Colonic mucosa (tissue), 4 donors: ENCODE results near the gene CRAMP1. TPM values are rescaled to one million over a fixed set of nuclear protein-coding genes. Genes with fewer than 3 reads are reported as not detected.

Experiments used
- DNase-seq: peaks from one replicate; pipeline ENCODE4 v3.0.0-alpha.2; 2020
- H3K27ac ChIP-seq: fragments of 200-600 bp; one replicate; pipeline ENCODE4 v1.8.0; 2021
- H3K27me3 ChIP-seq: fragments of 200-600 bp; one replicate; pipeline ENCODE4 v1.8.0; 2021
- H3K36me3 ChIP-seq: fragments of 200-600 bp; one replicate; pipeline ENCODE4 v1.8.0; 2021
- H3K4me1 ChIP-seq: fragments of 200-600 bp; one replicate; pipeline ENCODE4 v1.8.0; 2021; ENCODE audit warnings: mild to moderate bottlenecking
- H3K4me3 ChIP-seq: fragments of 200-600 bp; one replicate; pipeline ENCODE4 v1.8.0; 2021
- H3K9ac ChIP-seq, 2 donors: one replicate each; pipeline ENCODE4 v1.7.0; 2013; ENCODE audit warnings: control low read depth in 2 of 2, low read depth in 2 of 2, low read length in 2 of 2
- H3K9me3 ChIP-seq: fragments of 200-600 bp; one replicate; pipeline ENCODE4 v1.8.0; 2021
- intact Hi-C: fragments of 100-400 bp; cut with DNase I; formaldehyde crosslinking; loops from one replicate; pipeline ENCODE4 v1.14.1; 2022
- total RNA-seq, 2 donors: library from RNA; stranded (reverse); fragmentation: NEBNext Ultra II Directional in 1 of 2; extraction: Animal tissue kit (Norgen Biotek cat#: 25700) in 1 of 2; gene quantifications; one replicate each; pipeline ENCODE4 v1.2.1, GENCODE V29; 2021
- TF ChIP-seq, protein P1 (sequence below): fragments of 200-600 bp; IDR thresholded peaks from one replicate; pipeline ENCODE4 v1.8.0; 2022; ENCODE audit warnings: antibody characterized with exemption, mild to moderate bottlenecking
- donor health status: healthy.
- donor health status: DM: no; HTN: no; CAD: no.
- donor health status: DM: no; HTN: no; CAD: no.

CRAMP1 gene
- total RNA-seq, 2 donors from 2014 or later: 13.6 to 17.1 TPM

DNA sequence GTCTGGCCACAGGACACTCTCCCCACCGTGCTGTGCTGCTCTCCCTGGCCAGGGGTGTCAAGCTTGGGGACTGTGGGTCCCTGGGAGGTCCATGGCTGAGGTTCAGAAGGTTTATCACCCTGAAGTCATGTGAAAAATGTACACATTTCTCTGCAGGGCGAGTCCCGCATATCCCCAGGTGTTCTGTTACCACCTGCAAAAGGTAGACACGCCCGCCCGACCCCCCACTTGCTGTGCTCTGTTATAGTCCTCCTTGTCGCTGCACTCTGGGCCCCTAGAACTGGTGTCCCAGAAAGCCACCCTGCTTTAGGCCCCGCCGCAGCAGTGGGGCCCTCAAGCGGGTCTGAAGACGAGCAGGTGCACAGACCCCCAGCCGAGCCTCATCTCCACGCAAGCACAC is 77.7 kb downstream of the CRAMP1 start:
- intact Hi-C loops: no loop called here
- no peak for DNase-seq
- no peak overlapping the region for H3K27ac ChIP-seq
- H3K4me1 ChIP-seq: no peaks in the 10 kb centered on the region
- H3K36me3 ChIP-seq: peaks cover 8% of the 10 kb centered on the region
- H3K4me3 ChIP-seq: no peak overlapping the region
- no peaks in the 10 kb centered on the region for H3K9me3 ChIP-seq
- TF ChIP-seq, protein P1, sequence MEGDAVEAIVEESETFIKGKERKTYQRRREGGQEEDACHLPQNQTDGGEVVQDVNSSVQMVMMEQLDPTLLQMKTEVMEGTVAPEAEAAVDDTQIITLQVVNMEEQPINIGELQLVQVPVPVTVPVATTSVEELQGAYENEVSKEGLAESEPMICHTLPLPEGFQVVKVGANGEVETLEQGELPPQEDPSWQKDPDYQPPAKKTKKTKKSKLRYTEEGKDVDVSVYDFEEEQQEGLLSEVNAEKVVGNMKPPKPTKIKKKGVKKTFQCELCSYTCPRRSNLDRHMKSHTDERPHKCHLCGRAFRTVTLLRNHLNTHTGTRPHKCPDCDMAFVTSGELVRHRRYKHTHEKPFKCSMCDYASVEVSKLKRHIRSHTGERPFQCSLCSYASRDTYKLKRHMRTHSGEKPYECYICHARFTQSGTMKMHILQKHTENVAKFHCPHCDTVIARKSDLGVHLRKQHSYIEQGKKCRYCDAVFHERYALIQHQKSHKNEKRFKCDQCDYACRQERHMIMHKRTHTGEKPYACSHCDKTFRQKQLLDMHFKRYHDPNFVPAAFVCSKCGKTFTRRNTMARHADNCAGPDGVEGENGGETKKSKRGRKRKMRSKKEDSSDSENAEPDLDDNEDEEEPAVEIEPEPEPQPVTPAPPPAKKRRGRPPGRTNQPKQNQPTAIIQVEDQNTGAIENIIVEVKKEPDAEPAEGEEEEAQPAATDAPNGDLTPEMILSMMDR: no peak
- H3K9ac ChIP-seq: no peak overlapping the region
- H3K27me3 ChIP-seq: no peaks in the 10 kb centered on the region

DNA sequence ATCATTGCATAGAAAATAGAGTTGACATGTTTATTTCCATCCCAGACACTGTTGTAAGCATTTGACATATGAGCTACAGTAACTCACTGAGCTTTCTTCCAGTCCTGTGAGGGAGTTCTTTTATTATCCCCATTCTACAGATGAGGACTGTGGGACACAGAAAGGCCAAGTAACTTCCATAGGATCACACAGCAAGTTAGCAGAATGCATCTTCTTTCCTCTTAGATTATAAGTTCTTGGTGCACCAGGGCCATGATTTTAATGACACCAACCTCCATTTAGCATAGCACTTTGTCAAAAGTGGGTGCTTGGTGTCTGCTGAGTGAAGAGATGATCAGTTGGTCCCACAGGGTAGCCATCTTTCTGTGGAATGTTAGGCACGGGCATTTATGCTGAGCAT is 78.7 kb downstream of the CRAMP1 start:
- Histone ChIP-seq H3K9ac (no peak overlapping the region), H3K4me1 (no peaks in the 10 kb centered on the region), H3K27ac (no peak overlapping the region), H3K36me3 (peaks cover 8% of the 10 kb centered on the region), H3K27me3 (no peaks in the 10 kb centered on the region), H3K9me3 (no peaks in the 10 kb centered on the region), H3K4me3 (no peak overlapping the region)
- intact Hi-C loops: no loop called here
- TF ChIP-seq, protein P1: no peak
- DNase-seq: no peak

DNA sequence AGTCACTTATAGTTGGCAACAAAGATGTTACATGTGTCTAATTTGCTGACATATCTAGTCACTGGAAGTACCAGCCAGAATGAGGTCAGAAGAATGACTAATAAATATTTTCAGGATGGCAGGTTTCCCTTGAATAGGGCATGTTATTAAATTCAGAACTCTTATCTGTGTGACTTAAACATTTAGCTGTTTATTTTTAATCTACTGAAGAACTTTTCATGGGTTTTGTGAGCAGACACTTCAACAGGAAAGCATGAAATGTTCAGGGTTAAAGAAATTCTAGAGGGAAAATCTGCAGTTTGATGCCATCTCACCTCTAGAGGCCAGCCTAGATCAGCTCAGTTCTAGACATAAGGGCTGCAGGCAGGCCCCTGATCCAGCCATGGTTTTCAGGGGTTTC is 79.1 kb downstream of the CRAMP1 start:
- Histone ChIP-seq H3K27me3 (no peaks in the 10 kb centered on the region), H3K9ac (no peak overlapping the region), H3K4me1 (no peaks in the 10 kb centered on the region), H3K27ac (no peak overlapping the region), H3K4me3 (no peak overlapping the region), H3K36me3 (peaks cover 8% of the 10 kb centered on the region), H3K9me3 (no peaks in the 10 kb centered on the region)
- DNase-seq: no peak
- TF ChIP-seq, protein P1: no peak
- intact Hi-C loops: no loop called here

DNA sequence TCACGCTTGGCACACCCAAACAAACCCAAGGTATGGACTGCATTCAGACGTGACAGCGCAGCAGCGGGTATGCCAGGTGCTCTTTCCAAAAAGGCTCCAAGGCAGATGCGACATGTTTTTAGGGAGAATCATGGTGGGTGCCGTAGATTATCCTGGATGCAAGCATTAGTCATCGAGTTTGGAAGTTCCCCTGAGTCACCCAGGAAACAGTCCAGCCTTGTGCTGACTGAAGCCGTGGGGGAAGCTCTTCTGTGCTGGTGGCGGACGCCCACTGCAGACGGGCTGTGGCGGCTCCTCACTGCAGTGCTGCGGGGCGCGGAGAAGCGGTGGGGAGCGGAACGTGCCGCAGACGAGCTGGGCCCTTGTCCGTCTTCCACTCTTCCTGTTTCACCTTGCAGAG is 79.8 kb downstream of the CRAMP1 start:
- Histone ChIP-seq H3K9ac (no peak overlapping the region), H3K4me3 (no peak overlapping the region), H3K27ac (no peak overlapping the region), H3K9me3 (no peaks in the 10 kb centered on the region), H3K27me3 (no peaks in the 10 kb centered on the region), H3K36me3 (peaks cover 8% of the 10 kb centered on the region), H3K4me1 (no peaks in the 10 kb centered on the region)
- TF ChIP-seq, protein P1: no peak
- DNase-seq: no peak
- intact Hi-C loops: no loop called here

DNA sequence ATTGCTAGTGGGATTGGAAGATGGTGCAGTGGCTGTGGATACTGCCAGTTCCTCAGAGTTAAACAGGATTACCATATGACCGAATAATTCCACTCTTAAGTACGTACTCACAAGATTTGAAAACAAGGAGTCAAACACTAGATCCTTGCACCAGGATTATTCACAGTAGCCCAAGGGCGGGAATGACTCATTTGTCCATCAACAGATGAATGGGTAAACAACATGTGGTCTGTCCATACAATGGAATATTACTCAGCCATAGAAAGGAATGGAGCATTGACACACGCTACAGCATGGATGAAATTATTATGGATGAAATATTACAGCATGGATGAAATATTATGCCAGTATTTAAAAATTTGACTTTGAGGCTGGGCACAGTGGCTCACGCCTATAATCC is 84.7 kb downstream of the CRAMP1 start:
- H3K36me3 ChIP-seq: peaks cover 8% of the 10 kb centered on the region
- no peak overlapping the region for H3K9ac ChIP-seq
- H3K27ac ChIP-seq: no peak overlapping the region
- intact Hi-C loops: no loop called here
- no peak for DNase-seq
- H3K4me3 ChIP-seq: no peak overlapping the region
- no peaks in the 10 kb centered on the region for H3K4me1 ChIP-seq
- TF ChIP-seq, protein P1: no peak
- H3K9me3 ChIP-seq: no peaks in the 10 kb centered on the region
- H3K27me3 ChIP-seq: no peaks in the 10 kb centered on the region

DNA sequence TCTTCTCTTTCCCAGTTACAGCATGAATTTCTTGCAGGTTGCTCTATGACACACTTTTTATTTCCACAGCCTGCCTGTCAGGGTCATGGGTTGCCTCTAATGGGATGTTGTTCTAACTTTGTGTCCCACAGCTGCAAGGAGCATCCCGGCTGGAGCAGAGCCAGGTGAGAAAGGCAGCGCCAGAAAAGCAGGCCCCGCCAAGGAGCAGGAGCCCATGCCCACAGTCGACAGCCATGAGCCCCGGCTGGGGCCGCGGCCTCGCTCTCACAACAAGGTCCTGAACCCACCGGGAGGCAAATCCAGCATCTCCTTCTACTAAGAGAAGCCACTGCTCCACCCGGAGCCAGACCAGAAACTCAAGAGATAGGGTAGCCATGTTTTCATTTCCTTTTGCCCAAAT is 86.5 kb downstream of the CRAMP1 start:
- H3K9ac ChIP-seq: no peak overlapping the region
- intact Hi-C loops: no loop called here
- peaks cover 8% of the 10 kb centered on the region for H3K36me3 ChIP-seq
- no peaks in the 10 kb centered on the region for H3K9me3 ChIP-seq
- TF ChIP-seq, protein P1: no peak
- DNase-seq: no peak
- no peak overlapping the region for H3K4me3 ChIP-seq
- no peak overlapping the region for H3K27ac ChIP-seq
- no peaks in the 10 kb centered on the region for H3K4me1 ChIP-seq
- no peaks in the 10 kb centered on the region for H3K27me3 ChIP-seq
